Activated effector memory CD4-positive, alpha-beta T cell treated with anti-CD3 and anti-CD28 coated beads, Interleukin-2, amount 50 U/mL, for 16 hours (primary cell): Measurements from ENCODE around the gene FAM219A.

ENCODE experiments used
- DNase-seq: peaks from one replicate; pipeline ENCODE4 v3.0.0-alpha.2; 2020

Gene FAM219A

GRCh38 chr9:34398875-34399274 is 59.5 kb downstream of the FAM219A start:
- no peak for DNase-seq

GRCh38 chr9:34396276-34397214 is 61.8 kb downstream of the FAM219A start:
- no peak for DNase-seq

- DNase-seq = no peak
Measured at GRCh38 chr9:34392511-34392910, 65.9 kb downstream of the FAM219A start.

- no peak for DNase-seq
Measured at GRCh38 chr9:34387239-34387638, 71.1 kb downstream of the FAM219A start.

- DNase-seq = no peak
Measured at GRCh38 chr9:34386656-34387055, 71.7 kb downstream of the FAM219A start.

- no peak for DNase-seq
Measured at GRCh38 chr9:34385561-34386230, 72.7 kb downstream of the FAM219A start.

- no peak for DNase-seq
Measured at GRCh38 chr9:34384368-34385165, 73.8 kb downstream of the FAM219A start.

GRCh38 chr9:34383904-34384303 is 74.5 kb downstream of the FAM219A start:
- no peak for DNase-seq

GRCh38 chr9:34382879-34383278 is 75.5 kb downstream of the FAM219A start:
- DNase-seq = no peak

- DNase-seq = no peak
Measured at GRCh38 chr9:34382054-34382453, 76.3 kb downstream of the FAM219A start.

- peak; percentile 63 for DNase-seq
Measured at GRCh38 chr9:34381323-34381722, 77.0 kb downstream of the FAM219A start.

GRCh38 chr9:34380511-34381315 is 77.7 kb downstream of the FAM219A start:
- peak; percentile 89 for DNase-seq

- DNase-seq = no peak
Measured at GRCh38 chr9:34380034-34380510, 78.3 kb downstream of the FAM219A start.

- peak; percentile 95 for DNase-seq
Measured at GRCh38 chr9:34379334-34380033, 78.9 kb downstream of the FAM219A start.

- no peak for DNase-seq
Measured at GRCh38 chr9:34378376-34379060, 79.9 kb downstream of the FAM219A start.

GRCh38 chr9:34377404-34377746 is 81.0 kb downstream of the FAM219A start:
- DNase-seq = no peak

GRCh38 chr9:34376596-34377403 is 81.6 kb downstream of the FAM219A start, which contains the start of gene MYORG:
MYORG (minus strand) TSS chr9:34376898; CDS start chr9:34372943, 3,955 bp downstream.
- peak; percentile 99 for DNase-seq

- DNase-seq = peak; percentile 83
Measured at GRCh38 chr9:34375901-34376595, 82.3 kb downstream of the FAM219A start.

GRCh38 chr9:34374905-34375552 is 83.3 kb downstream of the FAM219A start:
- DNase-seq = no peak
